ENCODE results near the gene SKAP1.
A peak's percentile ranks its signal among the peaks of the same experiment; 100 is the strongest.
"Not testable (repeated sequence)": the region's sequence is repeated elsewhere in the genome, so short reads cannot be mapped to it uniquely, and the experiment has no call there.

SKAP1 gene

GRCh38 chr17:48317732-48318131, 112.3 kb downstream of the SKAP1 start:
- no peak for DNase-seq (ENCODE audit: low read depth)

- DNase-seq (ENCODE audit: low read depth), result no peak
Measured at GRCh38 chr17:48314716-48315115, 115.3 kb downstream of the SKAP1 start.

- no peak for DNase-seq (ENCODE audit: low read depth)
Measured at GRCh38 chr17:48313096-48313755, 116.8 kb downstream of the SKAP1 start.

GRCh38 chr17:48311324-48311723, 118.7 kb downstream of the SKAP1 start:
- no peak for DNase-seq (ENCODE audit: low read depth)

GRCh38 chr17:48310748-48311213, 119.2 kb downstream of the SKAP1 start:
- DNase-seq (ENCODE audit: low read depth), result no peak

- no peak for DNase-seq (ENCODE audit: low read depth)
Measured at GRCh38 chr17:48308581-48308980, 121.4 kb downstream of the SKAP1 start.

GRCh38 chr17:48307814-48308411, 122.1 kb downstream of the SKAP1 start:
- peak; percentile 21 for DNase-seq (ENCODE audit: low read depth)

GRCh38 chr17:48307255-48307654, 122.8 kb downstream of the SKAP1 start:
- DNase-seq (ENCODE audit: low read depth), result no peak

GRCh38 chr17:48301002-48301401, 129.0 kb downstream of the SKAP1 start:
- DNase-seq (ENCODE audit: low read depth), result no peak

- no peak for DNase-seq (ENCODE audit: low read depth)
Measured at GRCh38 chr17:48299760-48300159, 130.3 kb downstream of the SKAP1 start.

GRCh38 chr17:48297825-48298224, 132.2 kb downstream of the SKAP1 start:
- no peak for DNase-seq (ENCODE audit: low read depth)

GRCh38 chr17:48296453-48296852, 133.6 kb downstream of the SKAP1 start:
- DNase-seq (ENCODE audit: low read depth), result no peak

- no peak for DNase-seq (ENCODE audit: low read depth)
Measured at GRCh38 chr17:48295362-48296288, 134.4 kb downstream of the SKAP1 start.

GRCh38 chr17:48294806-48295361, 135.1 kb downstream of the SKAP1 start:
- no peak for DNase-seq (ENCODE audit: low read depth)

GRCh38 chr17:48294020-48294805, 135.8 kb downstream of the SKAP1 start:
- DNase-seq (ENCODE audit: low read depth), result no peak

- no peak for DNase-seq (ENCODE audit: low read depth)
Measured at GRCh38 chr17:48293319-48294019, 136.5 kb downstream of the SKAP1 start.

- no peak for DNase-seq (ENCODE audit: low read depth)
Measured at GRCh38 chr17:48290378-48290777, 139.6 kb downstream of the SKAP1 start.

GRCh38 chr17:48286917-48287316, 143.1 kb downstream of the SKAP1 start:
- not testable (repeated sequence) for DNase-seq (ENCODE audit: low read depth)

GRCh38 chr17:48285614-48286013, 144.4 kb downstream of the SKAP1 start:
- DNase-seq (ENCODE audit: low read depth), result no peak

GRCh38 chr17:48283907-48284306, 146.1 kb downstream of the SKAP1 start:
- DNase-seq (ENCODE audit: low read depth), result no peak

GRCh38 chr17:48283411-48283810, 146.6 kb downstream of the SKAP1 start:
- DNase-seq (ENCODE audit: low read depth), result no peak
